ENCODE results near the gene PACSIN2. TPM values are rescaled to one million over a fixed set of nuclear protein-coding genes. Genes with fewer than 3 reads are reported as not detected.

PACSIN2 gene
- total and polyA plus RNA-seq, 2 experiments from 2014 or later: 23.5 to 57.3 TPM

- no peak for TF ChIP-seq NANOG (IDR thresholded peaks at IDR 0.05; ENCODE audit: borderline replicate concordance)
- no peak for TF ChIP-seq CREB1 (CRISPR knock-in tag; IDR thresholded peaks at IDR 0.05; ENCODE audit: low read depth)
- no peak for TF ChIP-seq ZNF114 (CRISPR knock-in tag; IDR thresholded peaks at IDR 0.05)
- TF ChIP-seq JUNB (IDR thresholded peaks at IDR 0.05; ENCODE audit: unreplicated experiment): no peak
- TF ChIP-seq ZNF331 (CRISPR knock-in tag; IDR thresholded peaks at IDR 0.05; ENCODE audit: low read depth): no peak
- TF ChIP-seq ETS1 (IDR thresholded peaks at IDR 0.05): no peak
- TF ChIP-seq STAT1 (IDR thresholded peaks at IDR 0.05; ENCODE audit: unreplicated experiment): no peak
- no peak for TF ChIP-seq EZH2 (IDR thresholded peaks at IDR 0.05; ENCODE audit: low read depth, unreplicated experiment)
- no peak for TF ChIP-seq EZH2phosphoT487 (IDR thresholded peaks at IDR 0.05; ENCODE audit: unreplicated experiment)
- TF ChIP-seq REST (IDR thresholded peaks at IDR 0.05; ENCODE audit: unreplicated experiment): no peak
- ATAC-seq (no peak), DNase-seq (ENCODE audit: low spot score) (no peak)
- Histone ChIP-seq H3K36me3 (ENCODE audit: insufficient read depth) (no peaks in the 10 kb centered on the region), H3K4me3 (no peak overlapping the region), H3K27ac (ENCODE audit: low read depth) (no peak overlapping the region), H2AFZ (no peak overlapping the region), H3F3A (replicated peaks; ENCODE audit: low read depth) (no peaks in the 10 kb centered on the region), H3K9me2 (ENCODE audit: insufficient read depth) (no peaks in the 10 kb centered on the region), H3K79me2 (replicated peaks; ENCODE audit: insufficient read depth) (no peaks in the 10 kb centered on the region), H3K4me2 (no peak overlapping the region), H4K20me1 (replicated peaks; ENCODE audit: insufficient read depth) (no peaks in the 10 kb centered on the region), H3K4me1 (ENCODE audit: insufficient read depth) (no peaks in the 10 kb centered on the region), H3K27me3 (ENCODE audit: insufficient read depth) (no peaks in the 10 kb centered on the region)
- Mint-ChIP-seq H3K27ac (no peak overlapping the region), H3K36me3 (ENCODE audit: low read depth) (no peaks in the 10 kb centered on the region; the same call in 2 of the 3 replicates), H3K27me3 (ENCODE audit: insufficient read depth, low read depth, poor library complexity) (no peaks in the 10 kb centered on the region), H3K4me3 (no peak overlapping the region), H3K9me3 (no peaks in the 10 kb centered on the region), H3K4me1 (no peaks in the 10 kb centered on the region)
Measured at GRCh38 chr22:42834177-42834949, 180.6 kb downstream of the PACSIN2 start.

- Histone ChIP-seq H3K79me2 (replicated peaks; ENCODE audit: insufficient read depth) (no peaks in the 10 kb centered on the region), H3K4me1 (ENCODE audit: insufficient read depth) (no peaks in the 10 kb centered on the region), H3K4me3 (no peak overlapping the region), H3K36me3 (ENCODE audit: insufficient read depth) (no peaks in the 10 kb centered on the region), H3K27ac (ENCODE audit: low read depth) (no peak overlapping the region), H4K20me1 (replicated peaks; ENCODE audit: insufficient read depth) (no peaks in the 10 kb centered on the region), H3K4me2 (no peak overlapping the region), H3F3A (replicated peaks; ENCODE audit: low read depth) (no peaks in the 10 kb centered on the region), H3K9me2 (ENCODE audit: insufficient read depth) (no peaks in the 10 kb centered on the region), H2AFZ (no peak overlapping the region), H3K27me3 (ENCODE audit: insufficient read depth) (no peaks in the 10 kb centered on the region)
- ATAC-seq (no peak), DNase-seq (ENCODE audit: low spot score) (no peak)
- H3K4me3 Mint-ChIP-seq: no peak overlapping the region
- no peaks in the 10 kb centered on the region for H3K9me3 Mint-ChIP-seq
- no peaks in the 10 kb centered on the region for H3K27me3 Mint-ChIP-seq (ENCODE audit: insufficient read depth, low read depth, poor library complexity)
- no peak overlapping the region for H3K27ac Mint-ChIP-seq
- no peaks in the 10 kb centered on the region for H3K4me1 Mint-ChIP-seq
- H3K36me3 Mint-ChIP-seq (ENCODE audit: low read depth): no peaks in the 10 kb centered on the region; the same call in 2 of the 3 replicates
- TF ChIP-seq CREB1 (CRISPR knock-in tag; IDR thresholded peaks at IDR 0.05; ENCODE audit: low read depth) (no peak), ETS1 (IDR thresholded peaks at IDR 0.05) (no peak), REST (IDR thresholded peaks at IDR 0.05; ENCODE audit: unreplicated experiment) (no peak), ZNF331 (CRISPR knock-in tag; IDR thresholded peaks at IDR 0.05; ENCODE audit: low read depth) (no peak), STAT1 (IDR thresholded peaks at IDR 0.05; ENCODE audit: unreplicated experiment) (no peak), EZH2 (IDR thresholded peaks at IDR 0.05; ENCODE audit: low read depth, unreplicated experiment) (no peak)
Measured at GRCh38 chr22:42833104-42833503, 181.8 kb downstream of the PACSIN2 start.

All from GM23338 (cell line).